DMS53 (cell line): ENCODE results near the gene OR5AL1.
"Not testable (repeated sequence)": the region's sequence is repeated elsewhere in the genome, so short reads cannot be mapped to it uniquely, and the experiment has no call there.

Experiments used
- DNase-seq: peaks from one replicate; lab custom pipeline; 2025; lab: John Stamatoyannopoulos, UW

The OR5AL1 gene

DNA sequence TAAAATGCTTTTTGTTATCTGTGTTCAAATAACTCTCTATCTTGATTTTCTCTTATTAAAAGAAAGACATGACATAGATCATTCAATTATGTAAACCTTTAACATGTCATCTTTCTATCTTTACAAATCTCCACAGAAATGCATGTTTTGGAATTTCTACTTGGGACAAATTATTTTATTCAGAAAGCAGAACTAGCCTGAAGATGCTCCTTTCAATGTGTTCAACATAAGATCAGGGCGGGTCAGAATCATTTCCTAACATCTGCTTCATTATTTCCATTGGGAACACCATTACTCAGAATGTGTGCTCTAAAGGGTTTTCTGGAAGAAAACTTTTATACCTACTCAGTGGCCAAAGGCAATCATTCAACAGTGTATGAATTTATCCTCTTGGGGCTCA lies at the start of gene OR5AL1:
Gene OR5AL1, plus strand, starts transcription at position 301 of the 400 bp plus-strand sequence.
- DNase-seq, result no peak

DNA sequence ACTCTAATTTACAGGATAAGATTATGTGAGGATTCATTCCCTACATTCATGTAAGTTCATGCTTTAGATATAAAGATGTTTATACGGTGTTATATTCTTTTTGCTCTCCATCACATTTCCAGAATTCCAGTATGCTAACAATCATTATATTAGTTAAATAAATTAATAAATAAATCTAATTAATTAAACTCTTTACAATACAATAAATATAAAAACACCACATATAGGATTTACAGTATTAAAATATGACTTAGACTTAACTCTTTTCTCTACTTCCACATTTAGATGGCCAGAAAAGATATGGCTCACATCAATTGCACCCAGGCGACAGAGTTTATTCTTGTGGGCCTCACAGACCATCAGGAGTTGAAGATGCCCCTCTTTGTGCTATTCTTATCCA lies 37.2 kb upstream of the OR5AL1 start, which contains the start of gene OR8U1:
Gene OR8U1, plus strand, starts transcription at position 301 of the 400 bp plus-strand sequence. Its CDS starts 0 bp downstream, at position 301.
- DNase-seq, result no peak

DNA sequence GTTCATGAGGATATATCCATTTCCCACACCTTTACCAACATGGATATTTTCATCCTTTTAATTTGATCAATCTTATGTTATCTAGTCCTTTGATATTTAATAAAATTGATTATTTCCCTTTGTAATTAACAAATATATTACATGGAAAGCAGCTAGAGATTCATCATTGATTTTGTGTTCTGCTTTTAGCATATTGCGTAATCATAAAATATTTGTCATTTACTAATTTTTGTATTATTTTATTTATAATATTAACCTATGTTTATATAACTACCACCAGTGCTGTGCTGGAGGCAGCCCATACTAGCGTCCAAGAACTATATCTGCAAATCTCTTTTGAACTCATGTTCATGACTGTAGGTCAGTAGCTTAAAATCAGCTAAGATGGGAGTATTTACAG lies 32.4 kb upstream of the OR5AL1 start:
- DNase-seq, result no peak

DNA sequence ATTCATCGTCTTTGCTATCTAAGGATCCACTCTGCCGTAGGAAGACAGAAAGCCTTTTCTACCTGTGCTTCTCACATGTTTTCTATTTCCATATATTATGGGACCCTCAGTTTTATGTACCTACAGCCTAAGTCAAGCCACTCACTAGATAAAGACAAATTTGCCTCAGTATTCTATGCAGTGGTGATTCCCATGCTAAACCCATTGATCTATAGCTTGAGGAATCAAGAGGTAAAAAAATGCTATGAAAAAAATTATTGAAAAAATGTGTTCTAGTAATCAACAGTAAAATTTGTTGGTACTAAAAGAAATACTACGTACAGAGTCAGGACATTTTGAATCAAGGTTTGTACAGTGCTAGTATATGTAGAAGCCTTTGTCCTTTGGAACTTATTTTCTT lies 18.1 kb upstream of the OR5AL1 start:
- DNase-seq, result no peak

DNA sequence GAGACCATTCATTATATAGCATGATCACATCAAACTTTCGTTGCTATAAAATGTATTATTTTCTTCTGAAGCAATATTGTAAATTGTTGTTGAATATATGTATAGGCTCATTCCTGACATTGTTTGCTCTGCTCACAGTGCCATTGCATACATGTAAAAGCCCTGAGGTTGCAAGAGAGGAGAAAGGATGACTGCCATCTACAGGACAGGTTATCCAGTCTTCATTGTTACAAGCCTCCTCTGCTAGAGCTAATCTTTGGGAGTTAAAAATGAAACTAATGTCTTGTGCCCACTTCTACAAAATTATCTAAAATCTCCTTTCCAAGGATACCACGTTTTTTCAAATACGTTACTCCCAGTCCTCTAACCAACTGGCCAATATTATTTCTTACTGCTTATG lies 16.4 kb upstream of the OR5AL1 start:
- peak; percentile 53 for DNase-seq

DNA sequence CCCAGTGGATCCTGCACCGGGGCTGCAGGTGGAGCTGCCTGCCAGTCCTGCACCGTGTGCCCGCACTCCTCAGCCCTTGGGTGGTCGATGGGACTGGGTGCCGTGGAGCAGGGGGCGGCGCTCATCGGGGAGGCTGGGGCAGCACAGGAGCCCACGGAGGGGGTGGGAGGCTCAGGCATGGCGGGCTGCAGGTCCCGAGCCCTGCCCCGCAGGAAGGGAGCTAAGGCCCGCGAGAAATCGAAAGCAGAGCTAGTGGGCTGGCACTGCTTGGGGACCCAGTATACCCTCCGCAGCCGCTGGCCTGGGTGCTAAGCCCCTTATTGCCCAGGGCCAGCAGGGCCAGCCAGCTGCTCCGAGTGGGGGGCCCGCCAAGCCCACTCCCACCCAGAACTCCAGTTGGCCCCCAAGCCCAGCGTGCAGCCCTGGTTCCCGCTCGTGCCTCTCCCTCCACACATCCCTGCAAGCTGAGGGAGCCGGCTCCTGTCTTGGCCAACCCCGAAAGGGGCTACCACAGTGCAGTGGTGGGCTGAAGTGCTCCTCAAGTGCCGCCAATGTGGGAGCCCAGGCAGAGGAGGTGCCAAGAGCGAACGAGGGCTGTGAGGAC lies 10.5 kb upstream of the OR5AL1 start:
- not testable (repeated sequence) for DNase-seq

DNA sequence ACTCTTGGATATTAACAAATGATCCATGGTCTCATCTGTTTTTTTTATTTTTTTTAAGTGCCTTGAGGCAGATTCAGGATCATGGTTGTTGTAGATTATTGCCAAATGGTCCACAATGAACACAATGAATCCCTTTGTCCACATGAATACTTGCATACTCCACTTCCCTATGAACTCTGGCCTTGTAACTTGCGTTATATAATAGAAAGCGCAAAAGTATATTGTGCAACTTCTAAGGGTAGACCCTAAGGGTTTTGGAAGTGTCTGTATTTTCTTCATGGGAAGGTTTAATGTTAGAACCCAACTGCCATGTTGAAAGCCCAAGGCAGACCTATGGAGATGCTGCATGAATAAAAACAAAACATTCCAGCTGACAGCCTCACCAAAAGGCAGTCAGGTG lies 8.1 kb upstream of the OR5AL1 start:
- no peak for DNase-seq

DNA sequence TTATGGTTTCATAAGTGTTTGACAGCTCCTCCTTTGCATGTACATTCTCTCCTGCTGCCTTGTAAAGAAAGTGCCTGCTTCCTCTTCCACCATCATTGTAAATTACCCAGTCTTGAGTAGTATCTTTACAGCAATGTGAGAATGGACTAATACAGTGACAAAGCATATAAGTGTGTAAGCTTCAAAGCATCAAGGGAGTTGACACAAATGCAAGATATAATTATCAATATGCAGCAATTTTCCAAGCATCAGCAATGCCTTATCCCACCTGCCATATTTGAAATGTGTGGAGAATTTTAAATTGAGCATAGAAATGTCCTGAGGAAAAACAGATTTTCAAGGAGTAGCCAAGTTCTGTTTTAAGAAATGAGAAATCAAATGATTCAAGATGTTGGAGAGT lies 1.7 kb upstream of the OR5AL1 start:
- DNase-seq, result no peak

DNA sequence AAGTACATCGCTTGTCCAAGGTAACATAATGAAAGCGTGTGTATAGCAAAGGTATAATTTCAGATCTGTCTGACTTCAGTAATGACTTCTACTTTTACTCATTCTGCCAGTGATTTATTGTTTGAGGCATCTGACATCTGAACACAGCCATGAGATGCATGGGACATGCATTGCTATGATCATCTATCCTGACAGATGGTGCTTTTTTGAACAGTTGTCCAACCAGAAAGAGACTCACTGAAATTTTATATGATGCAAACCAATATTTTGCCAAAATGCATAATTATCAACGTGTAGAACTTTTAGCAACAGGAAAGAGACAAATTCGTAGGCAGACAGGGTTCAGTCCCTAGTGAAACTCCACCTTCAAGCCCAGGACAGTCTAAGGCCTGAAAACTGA lies 41.0 kb downstream of the OR5AL1 start:
- no peak for DNase-seq

DNA sequence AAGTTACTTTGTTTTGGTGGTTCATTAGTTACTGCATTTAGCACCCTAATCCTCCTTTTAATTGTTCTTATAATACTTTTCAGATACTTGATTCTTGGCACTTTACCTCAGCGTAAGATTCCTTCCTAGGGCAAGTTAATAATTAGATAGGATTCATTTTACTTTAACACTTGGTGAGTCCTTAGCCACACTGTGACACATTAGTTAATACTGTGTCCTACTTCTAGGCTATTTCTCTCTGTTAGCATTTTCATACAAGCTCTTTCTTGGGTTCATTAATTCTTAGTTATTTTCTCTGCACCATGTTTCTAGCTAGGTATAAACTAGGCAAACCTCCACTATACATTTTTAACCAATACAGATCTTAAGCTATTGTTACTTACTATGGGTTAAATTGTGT lies 44.6 kb downstream of the OR5AL1 start:
- DNase-seq, result no peak
